Measurements from ENCODE around the gene HRC. TPM values are rescaled to one million over a fixed set of nuclear protein-coding genes. Genes with fewer than 3 reads are reported as not detected.

Gene HRC
- total RNA-seq, 1 experiment from 2014 or later = 0.13 TPM

DNA sequence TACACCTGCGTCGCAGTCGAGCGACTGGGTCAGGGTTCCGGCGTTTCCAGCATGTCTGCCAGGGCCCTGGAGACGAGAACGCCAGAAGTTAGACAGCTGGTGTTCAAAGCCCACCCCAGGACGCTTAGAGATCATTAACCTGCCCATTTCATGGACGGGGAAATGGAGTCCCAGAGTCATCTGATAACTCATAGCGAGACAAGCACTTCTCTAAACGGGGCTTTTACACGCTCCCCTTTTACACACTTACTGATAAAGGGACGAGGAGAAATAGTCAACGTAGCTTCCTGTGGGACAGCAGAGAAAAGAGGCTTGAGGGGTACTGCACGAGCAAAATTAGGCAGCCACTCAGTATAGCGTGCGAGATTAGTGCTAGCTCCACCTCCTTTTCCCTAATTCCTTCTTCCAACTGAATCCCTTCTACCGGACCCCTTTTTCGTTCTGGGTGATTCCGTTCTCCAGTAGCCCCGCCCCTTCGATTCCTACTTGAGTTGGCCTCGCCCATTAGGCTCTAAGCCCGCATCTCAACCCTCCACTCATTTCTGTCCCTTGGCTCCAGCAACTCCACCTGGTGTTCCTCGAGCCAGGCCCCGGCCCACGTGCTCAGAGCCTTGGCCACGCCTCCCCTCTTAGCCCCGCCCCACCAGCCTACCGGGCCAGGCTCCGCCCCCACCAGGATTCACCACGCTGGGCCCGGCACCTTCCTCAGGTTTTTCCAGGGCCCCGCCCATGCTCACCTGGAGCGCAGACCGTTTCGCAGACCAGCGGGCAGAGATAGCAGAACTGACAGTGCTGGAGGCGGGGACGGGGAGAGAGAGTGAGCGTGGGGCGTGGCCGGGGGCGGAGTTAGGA is 3.7 kb downstream of the HRC start:
- ATAC-seq = peak; percentile 67
- in situ Hi-C loops (cut with HindIII; ENCODE audit: low pct_unique_long_range_greater_than_20kb, low sequenced_read_pairs) = no loop called here

GRCh38 chr19:49150944-49151243 is 4.3 kb downstream of the HRC start:
- H3K36me3 ChIP-seq (ENCODE audit: control insufficient read depth, insufficient read depth, low read length) = no peaks in the 10 kb centered on the region; the same call in 1 of the 2 replicates
- H3K4me3 ChIP-seq (ENCODE audit: low read depth in 2 of 2, low read length in 2 of 2) = peak overlapping the region; percentile 78 to 91
- no TSS peak for BruUV-seq (replicated peaks)
- no peaks in the 10 kb centered on the region for H3K9me3 ChIP-seq (ENCODE audit: control insufficient read depth, insufficient read depth, low read depth, low read length)
- H3K27me3 ChIP-seq (ENCODE audit: control insufficient read depth, insufficient read depth, low read length) = no peaks in the 10 kb centered on the region
- in situ Hi-C loops (cut with HindIII; ENCODE audit: low pct_unique_long_range_greater_than_20kb, low sequenced_read_pairs) = no loop called here
- peak overlapping the region; percentile 74 for H3K27ac ChIP-seq (ENCODE audit: low read length)
- no peaks in the 10 kb centered on the region; the same call in 1 of the 2 replicates for H3K4me1 ChIP-seq (ENCODE audit: control insufficient read depth, insufficient read depth, low read length)
- ATAC-seq (no peak), DNase-seq (ENCODE audit: low read depth, low spot score) (no peak)
- no peak for TF ChIP-seq TCF7L2 (IDR thresholded peaks at IDR 0.05; ENCODE audit: low read depth, low read length)
- no peak for TF ChIP-seq POLR2AphosphoS5 (IDR thresholded peaks at IDR 0.05; ENCODE audit: low read depth, low read length)
- TF ChIP-seq, protein P1, sequence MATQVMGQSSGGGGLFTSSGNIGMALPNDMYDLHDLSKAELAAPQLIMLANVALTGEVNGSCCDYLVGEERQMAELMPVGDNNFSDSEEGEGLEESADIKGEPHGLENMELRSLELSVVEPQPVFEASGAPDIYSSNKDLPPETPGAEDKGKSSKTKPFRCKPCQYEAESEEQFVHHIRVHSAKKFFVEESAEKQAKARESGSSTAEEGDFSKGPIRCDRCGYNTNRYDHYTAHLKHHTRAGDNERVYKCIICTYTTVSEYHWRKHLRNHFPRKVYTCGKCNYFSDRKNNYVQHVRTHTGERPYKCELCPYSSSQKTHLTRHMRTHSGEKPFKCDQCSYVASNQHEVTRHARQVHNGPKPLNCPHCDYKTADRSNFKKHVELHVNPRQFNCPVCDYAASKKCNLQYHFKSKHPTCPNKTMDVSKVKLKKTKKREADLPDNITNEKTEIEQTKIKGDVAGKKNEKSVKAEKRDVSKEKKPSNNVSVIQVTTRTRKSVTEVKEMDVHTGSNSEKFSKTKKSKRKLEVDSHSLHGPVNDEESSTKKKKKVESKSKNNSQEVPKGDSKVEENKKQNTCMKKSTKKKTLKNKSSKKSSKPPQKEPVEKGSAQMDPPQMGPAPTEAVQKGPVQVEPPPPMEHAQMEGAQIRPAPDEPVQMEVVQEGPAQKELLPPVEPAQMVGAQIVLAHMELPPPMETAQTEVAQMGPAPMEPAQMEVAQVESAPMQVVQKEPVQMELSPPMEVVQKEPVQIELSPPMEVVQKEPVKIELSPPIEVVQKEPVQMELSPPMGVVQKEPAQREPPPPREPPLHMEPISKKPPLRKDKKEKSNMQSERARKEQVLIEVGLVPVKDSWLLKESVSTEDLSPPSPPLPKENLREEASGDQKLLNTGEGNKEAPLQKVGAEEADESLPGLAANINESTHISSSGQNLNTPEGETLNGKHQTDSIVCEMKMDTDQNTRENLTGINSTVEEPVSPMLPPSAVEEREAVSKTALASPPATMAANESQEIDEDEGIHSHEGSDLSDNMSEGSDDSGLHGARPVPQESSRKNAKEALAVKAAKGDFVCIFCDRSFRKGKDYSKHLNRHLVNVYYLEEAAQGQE (IDR thresholded peaks at IDR 0.05; ENCODE audit: insufficient read depth in 1 of 2, low read depth in 2 of 2, low read length in 1 of 2) = no peak
- TF ChIP-seq SIN3A (IDR thresholded peaks at IDR 0.05; ENCODE audit: borderline replicate concordance, insufficient read depth, low read depth, low read length) = no peak
- intact Hi-C loops (cut with micrococcal nuclease; ENCODE audit: unreplicated experiment) = no loop called here
- POLR2A ChIA-PET = interaction anchor here (0.6 to 0.7 kb wide), 3 partner anchors 58 to 91 kb away, joined by 3 to 8 read pairs (median 4); no protein-coding TSS in a partner anchor
- CTCF ChIA-PET = interaction anchor here (0.5 kb wide), 1 partner anchor 33 kb away, joined by 7 read pairs; no protein-coding TSS in a partner anchor

More for the DNA sequence above, 3.7 kb downstream of the HRC start:
- Histone ChIP-seq H3K27me3 (ENCODE audit: control insufficient read depth, insufficient read depth, low read length) (no peaks in the 10 kb centered on the region), H3K36me3 (ENCODE audit: control insufficient read depth, insufficient read depth, low read length) (no peaks in the 10 kb centered on the region; the same call in 1 of the 2 replicates), H3K27ac (ENCODE audit: low read length) (peak overlapping the region; percentile 74), H3K4me3 (ENCODE audit: low read depth in 2 of 2, low read length in 2 of 2) (peak overlapping the region; percentile 78 to 91), H3K4me1 (ENCODE audit: control insufficient read depth, insufficient read depth, low read length) (no peaks in the 10 kb centered on the region; the same call in 1 of the 2 replicates), H3K9me3 (ENCODE audit: control insufficient read depth, insufficient read depth, low read depth, low read length) (no peaks in the 10 kb centered on the region)
- POLR2A ChIA-PET = interaction anchor here (0.7 kb wide), 1 partner anchor 74 kb away, joined by 8 read pairs; no protein-coding TSS in a partner anchor
- intact Hi-C loops (cut with micrococcal nuclease; ENCODE audit: unreplicated experiment) = no loop called here
- no peak for TF ChIP-seq SIN3A (IDR thresholded peaks at IDR 0.05; ENCODE audit: borderline replicate concordance, insufficient read depth, low read depth, low read length)
- peak; percentile 43; the same call in 1 of the 2 replicates for TF ChIP-seq POLR2AphosphoS5 (IDR thresholded peaks at IDR 0.05; ENCODE audit: low read depth, low read length)
- CTCF ChIA-PET = interaction anchor here (0.5 kb wide), 1 partner anchor 33 kb away, joined by 7 read pairs; no protein-coding TSS in a partner anchor
- DNase-seq (ENCODE audit: low read depth, low spot score) = peak; percentile 66
- BruUV-seq (replicated peaks) = no TSS peak

DNA sequence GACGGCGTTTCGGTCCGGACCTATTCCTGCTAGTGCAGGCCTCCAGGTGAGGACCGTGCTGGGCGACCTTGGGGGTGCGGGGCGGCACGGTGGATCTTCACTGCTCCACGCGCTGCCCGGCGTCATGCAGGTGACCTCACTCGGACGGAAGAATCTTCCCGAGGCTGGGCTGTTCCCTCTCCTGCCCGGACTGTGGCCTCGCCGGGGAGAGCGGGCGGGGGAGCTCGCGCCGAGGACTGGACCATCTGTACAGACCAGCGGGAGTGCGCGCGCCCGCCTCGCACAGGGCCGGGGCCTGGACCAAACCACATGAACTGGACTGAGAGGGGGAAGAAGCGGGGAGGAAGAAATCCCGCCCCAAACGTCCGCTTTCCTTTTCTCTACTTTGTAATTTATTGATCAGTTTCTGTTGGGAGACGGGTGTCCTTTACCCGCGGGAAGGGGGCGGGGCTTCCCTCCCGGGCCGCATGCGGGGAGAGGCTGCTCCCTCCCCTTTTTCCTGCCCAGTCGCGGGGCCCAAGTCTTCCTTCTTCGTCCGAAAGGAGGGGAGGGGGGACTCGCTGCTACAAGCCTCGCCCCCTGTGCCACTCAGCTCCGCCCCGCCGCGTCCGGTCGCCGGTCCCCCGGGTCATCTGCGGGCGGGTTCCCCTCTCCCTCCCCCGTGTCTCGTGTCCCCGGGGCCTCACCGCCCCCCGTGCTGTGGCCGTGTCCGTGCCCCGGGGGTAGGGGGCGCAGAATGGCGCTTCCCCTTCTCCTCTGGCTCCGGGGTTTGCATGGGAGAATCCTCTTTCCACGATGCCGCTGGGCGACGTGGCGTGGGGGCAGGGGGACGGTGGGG is 4.9 kb downstream of the HRC start:
- TF ChIP-seq TCF7L2 (IDR thresholded peaks at IDR 0.05; ENCODE audit: low read depth, low read length) (peak; percentile 24; the same call in 1 of the 2 replicates), SIN3A (IDR thresholded peaks at IDR 0.05; ENCODE audit: borderline replicate concordance, insufficient read depth, low read depth, low read length) (0 out of 2 replicates have a peak, but pooled peaks have one; percentile 7), CTCF (IDR thresholded peaks at IDR 0.05) (no peak), POLR2AphosphoS5 (IDR thresholded peaks at IDR 0.05; ENCODE audit: low read depth, low read length) (peak; percentile 45; the same call in 1 of the 2 replicates)
- TF ChIP-seq, protein P1 (IDR thresholded peaks at IDR 0.05; ENCODE audit: insufficient read depth in 1 of 2, low read depth in 2 of 2, low read length in 1 of 2) = no peak
- ATAC-seq (peak; percentile 72), DNase-seq (ENCODE audit: low read depth, low spot score) (no peak)
- peak overlapping the region; percentile 78 to 91 for H3K4me3 ChIP-seq (ENCODE audit: low read depth in 2 of 2, low read length in 2 of 2)
- ChIA-PET POLR2A (interaction anchor here (0.6 kb wide), 2 partner anchors 58 to 91 kb away, joined by 3 to 4 read pairs; no protein-coding TSS in a partner anchor), CTCF (no interaction called here)
- no peaks in the 10 kb centered on the region; the same call in 1 of the 2 replicates for H3K36me3 ChIP-seq (ENCODE audit: control insufficient read depth, insufficient read depth, low read length)
- no peaks in the 10 kb centered on the region; the same call in 1 of the 2 replicates for H3K4me1 ChIP-seq (ENCODE audit: control insufficient read depth, insufficient read depth, low read length)
- intact Hi-C loops (cut with micrococcal nuclease; ENCODE audit: unreplicated experiment) = no loop called here
- H3K27me3 ChIP-seq (ENCODE audit: control insufficient read depth, insufficient read depth, low read length) = no peaks in the 10 kb centered on the region
- H3K9me3 ChIP-seq (ENCODE audit: control insufficient read depth, insufficient read depth, low read depth, low read length) = no peaks in the 10 kb centered on the region
- in situ Hi-C loops (cut with HindIII; ENCODE audit: low pct_unique_long_range_greater_than_20kb, low sequenced_read_pairs) = no loop called here
- BruUV-seq (replicated peaks) = TSS peak; percentile 96
- H3K27ac ChIP-seq (ENCODE audit: low read length) = peak overlapping the region; percentile 89
